Body of pancreas (tissue), 4 donors: ENCODE measurements around the gene DLG1.

Experiments
- POLR2A ChIP-seq, 3 donors: fragments of 450-650 bp; IDR thresholded peaks; one replicate each; pipeline ENCODE4 v1.6.1; 2016; ENCODE audit warnings: antibody characterized with exemption in 3 of 3, mild to moderate bottlenecking in 2 of 3
- TF ChIP-seq, protein P1 (sequence below), 7 experiments: fragments of 450-650 bp in 4 of 7; fragments of 200-600 bp in 3 of 7; sonication (generic) in 3 of 7; IDR thresholded peaks; one replicate each; pipeline ENCODE4 v1.5.1; 2016 to 2019; ENCODE audit warnings: antibody characterized with exemption in 7 of 7

DNA sequence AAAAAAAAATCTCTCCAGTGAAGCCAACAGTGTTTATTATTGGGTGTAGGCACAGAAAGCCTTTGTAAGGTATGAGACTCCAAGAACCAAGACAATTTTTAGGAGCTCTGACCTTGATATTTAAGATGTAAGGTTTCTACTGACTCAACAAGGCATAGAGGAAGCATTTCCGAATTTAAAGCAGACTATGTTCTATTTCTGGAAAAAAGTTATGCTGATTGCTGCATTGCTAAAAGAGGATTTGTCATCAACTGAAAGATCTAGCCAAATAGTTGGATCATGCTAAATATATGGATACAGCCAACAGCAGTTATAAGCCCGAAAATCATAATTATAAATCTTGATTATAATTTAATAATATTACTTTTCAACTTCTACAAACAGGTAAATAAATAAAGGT lies 215.5 kb downstream of the DLG1 start:
- TF ChIP-seq, protein P1, sequence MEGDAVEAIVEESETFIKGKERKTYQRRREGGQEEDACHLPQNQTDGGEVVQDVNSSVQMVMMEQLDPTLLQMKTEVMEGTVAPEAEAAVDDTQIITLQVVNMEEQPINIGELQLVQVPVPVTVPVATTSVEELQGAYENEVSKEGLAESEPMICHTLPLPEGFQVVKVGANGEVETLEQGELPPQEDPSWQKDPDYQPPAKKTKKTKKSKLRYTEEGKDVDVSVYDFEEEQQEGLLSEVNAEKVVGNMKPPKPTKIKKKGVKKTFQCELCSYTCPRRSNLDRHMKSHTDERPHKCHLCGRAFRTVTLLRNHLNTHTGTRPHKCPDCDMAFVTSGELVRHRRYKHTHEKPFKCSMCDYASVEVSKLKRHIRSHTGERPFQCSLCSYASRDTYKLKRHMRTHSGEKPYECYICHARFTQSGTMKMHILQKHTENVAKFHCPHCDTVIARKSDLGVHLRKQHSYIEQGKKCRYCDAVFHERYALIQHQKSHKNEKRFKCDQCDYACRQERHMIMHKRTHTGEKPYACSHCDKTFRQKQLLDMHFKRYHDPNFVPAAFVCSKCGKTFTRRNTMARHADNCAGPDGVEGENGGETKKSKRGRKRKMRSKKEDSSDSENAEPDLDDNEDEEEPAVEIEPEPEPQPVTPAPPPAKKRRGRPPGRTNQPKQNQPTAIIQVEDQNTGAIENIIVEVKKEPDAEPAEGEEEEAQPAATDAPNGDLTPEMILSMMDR (IDR thresholded peaks at IDR 0.05) = no peak
- TF ChIP-seq POLR2A (IDR thresholded peaks at IDR 0.05) = no peak
